ENCODE data around the gene TPGS1.
A peak's percentile ranks its signal among the peaks of the same experiment; 100 is the strongest.

TPGS1 gene

GRCh38 chr19:555474-555808 lies 48.1 kb downstream of the TPGS1 start:
- H3K9me3 Mint-ChIP-seq = no peaks in the 10 kb centered on the region
- peaks cover 12% of the 10 kb centered on the region for H3K4me1 Mint-ChIP-seq
- ATAC-seq (no peak), DNase-seq (no peak)
- no peak overlapping the region for H3K27ac Mint-ChIP-seq
- H3K27me3 Mint-ChIP-seq = no peaks in the 10 kb centered on the region
- no peak overlapping the region for H3K4me3 Mint-ChIP-seq

GRCh38 chr19:556611-557382 lies 49.5 kb downstream of the TPGS1 start:
- DNase-seq (no peak), ATAC-seq (peak; percentile 9)
- H3K9me3 Mint-ChIP-seq = no peaks in the 10 kb centered on the region
- no peak overlapping the region for H3K4me3 Mint-ChIP-seq
- H3K27ac Mint-ChIP-seq = no peak overlapping the region
- peaks cover 4% of the 10 kb centered on the region for H3K4me1 Mint-ChIP-seq
- H3K27me3 Mint-ChIP-seq = no peaks in the 10 kb centered on the region

- H3K4me3 Mint-ChIP-seq = no peak overlapping the region
- no peak overlapping the region for H3K27ac Mint-ChIP-seq
- ATAC-seq = no peak
- no peak for DNase-seq
- H3K9me3 Mint-ChIP-seq = no peaks in the 10 kb centered on the region
- no peaks in the 10 kb centered on the region for H3K27me3 Mint-ChIP-seq
- peaks cover 4% of the 10 kb centered on the region for H3K4me1 Mint-ChIP-seq
Observed at GRCh38 chr19:558770-559439, 51.6 kb downstream of the TPGS1 start.

- DNase-seq (no peak), ATAC-seq (no peak)
- no peaks in the 10 kb centered on the region for H3K9me3 Mint-ChIP-seq
- H3K4me1 Mint-ChIP-seq = peaks cover 4% of the 10 kb centered on the region
- no peak overlapping the region for H3K27ac Mint-ChIP-seq
- no peaks in the 10 kb centered on the region for H3K27me3 Mint-ChIP-seq
- H3K4me3 Mint-ChIP-seq = no peak overlapping the region
Observed at GRCh38 chr19:560121-560520, 52.8 kb downstream of the TPGS1 start.

GRCh38 chr19:566403-566802 lies 59.1 kb downstream of the TPGS1 start:
- H3K9me3 Mint-ChIP-seq = no peaks in the 10 kb centered on the region
- H3K27ac Mint-ChIP-seq = no peak overlapping the region
- no peak overlapping the region for H3K4me3 Mint-ChIP-seq
- DNase-seq (no peak), ATAC-seq (no peak)
- H3K4me1 Mint-ChIP-seq = peaks cover 13% of the 10 kb centered on the region
- no peaks in the 10 kb centered on the region for H3K27me3 Mint-ChIP-seq

GRCh38 chr19:566844-567243 lies 59.5 kb downstream of the TPGS1 start:
- no peaks in the 10 kb centered on the region for H3K27me3 Mint-ChIP-seq
- H3K9me3 Mint-ChIP-seq = no peaks in the 10 kb centered on the region
- ATAC-seq (no peak), DNase-seq (no peak)
- H3K27ac Mint-ChIP-seq = no peak overlapping the region
- peaks cover 15% of the 10 kb centered on the region for H3K4me1 Mint-ChIP-seq
- no peak overlapping the region for H3K4me3 Mint-ChIP-seq

GRCh38 chr19:567296-567900 lies 60.1 kb downstream of the TPGS1 start:
- no peak for ATAC-seq
- Mint-ChIP-seq H3K27me3 (no peaks in the 10 kb centered on the region), H3K27ac (no peak overlapping the region), H3K9me3 (no peaks in the 10 kb centered on the region), H3K4me3 (no peak overlapping the region), H3K4me1 (peaks cover 19% of the 10 kb centered on the region)
- DNase-seq = no peak
